ENCODE measurements around the gene SND1.

- no peak for TF ChIP-seq CTCF (IDR thresholded peaks at IDR 0.05)
- no peak for TF ChIP-seq POLR2A (IDR thresholded peaks at IDR 0.05)
These were observed 245.9 kb downstream of the SND1 start for GRCh38 chr7:127897704-127898454.
